HG03565 (cell line): ENCODE data around the gene SLC16A3.

Source experiments
- ATAC-seq: cut with Tn5 transposase; IDR thresholded peaks from one replicate; pipeline ENCODE4 v1.9.1; 2021; ENCODE audit warnings: mild to moderate bottlenecking, moderate library complexity; ENCODE audit not compliant: unreplicated experiment

SLC16A3 gene

GRCh38 chr17:82235056-82235774, 6.4 kb downstream of the SLC16A3 start:
- ATAC-seq, result no peak

GRCh38 chr17:82235775-82236141, 6.9 kb downstream of the SLC16A3 start:
- ATAC-seq, result no peak

GRCh38 chr17:82236142-82236971, 7.5 kb downstream of the SLC16A3 start:
- ATAC-seq, result no peak

GRCh38 chr17:82237083-82237745, 8.4 kb downstream of the SLC16A3 start:
- ATAC-seq, result no peak

- no peak for ATAC-seq
Measured at GRCh38 chr17:82237746-82238471, 9.1 kb downstream of the SLC16A3 start.

GRCh38 chr17:82238472-82239201, 9.8 kb downstream of the SLC16A3 start:
- no peak for ATAC-seq

- ATAC-seq, result no peak
Measured at GRCh38 chr17:82239401-82239925, 10.6 kb downstream of the SLC16A3 start.

- ATAC-seq, result no peak
Measured at GRCh38 chr17:82239926-82240505, 11.2 kb downstream of the SLC16A3 start.

GRCh38 chr17:82240506-82241182, 11.8 kb downstream of the SLC16A3 start:
- ATAC-seq, result no peak

- no peak for ATAC-seq
Measured at GRCh38 chr17:82241183-82241925, 12.5 kb downstream of the SLC16A3 start.

- no peak for ATAC-seq
Measured at GRCh38 chr17:82241926-82242697, 13.3 kb downstream of the SLC16A3 start.

GRCh38 chr17:82242698-82242976, 13.8 kb downstream of the SLC16A3 start:
- ATAC-seq, result no peak

GRCh38 chr17:82242977-82243647, 14.3 kb downstream of the SLC16A3 start:
- ATAC-seq, result no peak

- no peak for ATAC-seq
Measured at GRCh38 chr17:82243648-82244412, 15.0 kb downstream of the SLC16A3 start.

GRCh38 chr17:82244413-82245133, 15.7 kb downstream of the SLC16A3 start:
- no peak for ATAC-seq
